Activated B cell treated with CpG ODN at 0.5 μM for 24 hours (primary cell): ENCODE results near the gene ZFYVE21. TPM values are rescaled to one million over a fixed set of nuclear protein-coding genes. Genes with fewer than 3 reads are reported as not detected.

Experiments used
- ATAC-seq: fragments of 200-7000 bp; cut with Tn5 transposase; one replicate; pipeline ENCODE4 v1.10.0; 2021; ENCODE audit warnings: low read depth, mild to moderate bottlenecking, moderate library complexity
- CTCF ChIA-PET: fragments of 350-600 bp; sonication (Branson Sonifier 250); formaldehyde crosslinking; loops from one replicate; lab custom pipeline; 2021; ENCODE audit warnings: antibody characterized with exemption; lab: Charles Lee
- POLR2A ChIA-PET: fragments of 350-600 bp; sonication (Branson Sonifier 250); formaldehyde crosslinking; loops from one replicate; lab custom pipeline; 2021; ENCODE audit warnings: antibody characterized with exemption; lab: Charles Lee
- DNase-seq: peaks from one replicate; pipeline ENCODE4 v3.0.0; 2022
- H3K27ac Mint-ChIP-seq: one replicate; pipeline ENCODE4 v1.8.0; 2020; ENCODE audit warnings: mixed read lengths
- H3K27me3 Mint-ChIP-seq: one replicate; pipeline ENCODE4 v1.8.0; 2021; ENCODE audit warnings: mixed read lengths
- H3K36me3 Mint-ChIP-seq: one replicate; pipeline ENCODE4 v1.8.0; 2021; ENCODE audit warnings: low read depth, mixed read lengths
- H3K4me1 Mint-ChIP-seq: one replicate; pipeline ENCODE4 v1.8.0; 2021; ENCODE audit warnings: mixed read lengths
- H3K4me3 Mint-ChIP-seq: one replicate; pipeline ENCODE4 v1.8.0; 2020; ENCODE audit warnings: mild to moderate bottlenecking, mixed read lengths
- H3K9me3 Mint-ChIP-seq: one replicate; pipeline ENCODE4 v1.8.0; 2020; ENCODE audit warnings: mixed read lengths
- CTCF ChIP-seq: fragments of 200-600 bp; IDR thresholded peaks from one replicate; pipeline ENCODE4 v1.8.0; 2022; ENCODE audit warnings: antibody characterized with exemption, mild to moderate bottlenecking
- intact Hi-C: fragments of 100-400 bp; cut with micrococcal nuclease; formaldehyde crosslinking; loops from one replicate; pipeline ENCODE4 v1.15.1; 2024
- total RNA-seq: library from RNA; stranded (reverse); gene quantifications from 2 replicates; pipeline ENCODE4 v1.2.3, GENCODE V29; 2022

ZFYVE21 gene
- total RNA-seq, 1 donor from 2014 or later = 16.7 TPM

GRCh38 chr14:103692159-103692558 is 23.5 kb upstream of the ZFYVE21 start:
- TF ChIP-seq CTCF = no peak
- no peaks in the 10 kb centered on the region for H3K9me3 Mint-ChIP-seq
- POLR2A ChIA-PET = interaction anchor here (0.8 to 1.7 kb wide), 6 partner anchors 9 to 163 kb away, joined by 3 to 9 read pairs (median 5); partner anchors contain the start of genes BAG5, COA8, XRCC3 and ZFYVE21
- intact Hi-C loops = loop anchor here (5.0 kb wide), 1 partner anchor 65 kb away; the partner anchor contains the start of gene KLC1
- CTCF ChIA-PET = interaction anchor here (1.9 kb wide), 1 partner anchor 12 kb away, joined by 8 read pairs; no protein-coding TSS in a partner anchor
- peak; percentile 53 for ATAC-seq
- H3K4me3 Mint-ChIP-seq = peak overlapping the region; percentile 28
- H3K27ac Mint-ChIP-seq = peak overlapping the region; percentile 87
- H3K27me3 Mint-ChIP-seq = no peaks in the 10 kb centered on the region
- H3K4me1 Mint-ChIP-seq = peaks cover 63% of the 10 kb centered on the region
- H3K36me3 Mint-ChIP-seq = peaks cover 52% of the 10 kb centered on the region
- DNase-seq = no peak

DNA sequence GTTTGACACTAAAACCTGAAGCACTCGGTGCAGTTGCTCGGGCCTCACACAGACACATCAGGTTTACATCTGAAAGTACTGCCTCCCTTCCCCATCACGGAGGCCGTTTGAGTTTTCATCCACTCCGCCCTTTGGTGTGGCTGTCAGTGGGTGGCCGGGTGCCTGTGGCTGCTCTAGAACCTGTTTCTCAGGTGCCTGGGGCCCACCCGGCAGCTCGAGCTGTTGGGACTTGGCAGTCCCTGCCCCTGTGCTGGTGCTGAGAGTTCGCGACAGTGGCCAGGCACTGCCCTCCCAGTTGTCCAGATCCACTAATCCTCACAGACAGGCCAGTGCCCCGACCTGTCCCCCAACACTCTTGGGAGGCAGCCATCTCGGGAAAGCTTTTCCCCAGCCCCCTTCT is 22.7 kb upstream of the ZFYVE21 start:
- intact Hi-C loops = loop anchor here (5.0 kb wide), 1 partner anchor 66 kb away; the partner anchor contains the start of gene KLC1
- Mint-ChIP-seq H3K4me1 (peaks cover 66% of the 10 kb centered on the region), H3K27me3 (no peaks in the 10 kb centered on the region), H3K36me3 (peaks cover 53% of the 10 kb centered on the region), H3K27ac (peak overlapping the region; percentile 50), H3K9me3 (no peaks in the 10 kb centered on the region), H3K4me3 (no peak overlapping the region)
- ChIA-PET POLR2A (interaction anchor here (0.6 to 0.8 kb wide), 2 partner anchors 9 to 163 kb away, joined by 3 read pairs; no protein-coding TSS in a partner anchor), CTCF (interaction anchor here (1.2 kb wide), 1 partner anchor 13 kb away, joined by 3 read pairs; no protein-coding TSS in a partner anchor)
- TF ChIP-seq CTCF = no peak
- DNase-seq = no peak
- no peak for ATAC-seq

DNA sequence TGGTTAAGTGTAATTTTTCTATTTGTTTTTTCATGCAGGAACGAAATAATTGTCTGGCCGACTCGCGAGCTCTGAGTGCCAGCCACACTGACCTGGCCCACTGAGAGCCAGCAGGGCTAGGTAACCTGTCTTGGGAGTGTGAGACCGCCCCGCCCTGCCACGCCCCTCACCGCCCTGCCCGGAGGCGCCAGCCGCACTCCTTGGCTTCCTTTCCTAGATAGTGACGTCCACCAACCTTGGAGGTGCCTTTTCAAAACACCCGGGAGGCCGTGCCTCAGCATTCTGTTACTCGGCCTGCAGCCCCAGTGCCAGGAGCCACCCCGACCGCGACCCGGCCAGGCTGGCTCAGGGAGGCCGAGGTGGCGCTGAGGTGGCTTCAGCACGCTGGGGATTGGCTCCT is 22.1 kb upstream of the ZFYVE21 start:
- Mint-ChIP-seq H3K27me3 (no peaks in the 10 kb centered on the region), H3K27ac (peak overlapping the region; percentile 50), H3K36me3 (peaks cover 52% of the 10 kb centered on the region), H3K4me3 (no peak overlapping the region), H3K4me1 (peaks cover 70% of the 10 kb centered on the region), H3K9me3 (no peaks in the 10 kb centered on the region)
- no peak for ATAC-seq
- CTCF ChIA-PET = interaction anchor here (1.2 kb wide), 1 partner anchor 14 kb away, joined by 3 read pairs; no protein-coding TSS in a partner anchor
- DNase-seq = no peak
- intact Hi-C loops = loop anchor here (5.0 kb wide), 1 partner anchor 66 kb away; the partner anchor contains the start of gene KLC1
- TF ChIP-seq CTCF = no peak
- POLR2A ChIA-PET = interaction anchor here (0.6 kb wide), 1 partner anchor 8 kb away, joined by 3 read pairs; no protein-coding TSS in a partner anchor

GRCh38 chr14:103694572-103695026 is 21.0 kb upstream of the ZFYVE21 start:
- Mint-ChIP-seq H3K27me3 (no peaks in the 10 kb centered on the region), H3K36me3 (peaks cover 46% of the 10 kb centered on the region), H3K27ac (no peak overlapping the region), H3K9me3 (no peaks in the 10 kb centered on the region), H3K4me3 (no peak overlapping the region), H3K4me1 (peaks cover 68% of the 10 kb centered on the region)
- ChIA-PET CTCF (no interaction called here), POLR2A (interaction anchor here (0.7 kb wide), 1 partner anchor 7 kb away, joined by 5 read pairs; no protein-coding TSS in a partner anchor)
- TF ChIP-seq CTCF = no peak
- DNase-seq (no peak), ATAC-seq (no peak)
- intact Hi-C loops = loop anchor here (5.0 kb wide), 1 partner anchor 67 kb away; the partner anchor contains the start of gene KLC1

GRCh38 chr14:103695296-103696069 is 20.1 kb upstream of the ZFYVE21 start:
- Mint-ChIP-seq H3K4me1 (peaks cover 62% of the 10 kb centered on the region), H3K36me3 (peaks cover 46% of the 10 kb centered on the region), H3K27me3 (no peaks in the 10 kb centered on the region), H3K4me3 (no peak overlapping the region), H3K9me3 (no peaks in the 10 kb centered on the region), H3K27ac (no peak overlapping the region)
- ATAC-seq = no peak
- TF ChIP-seq CTCF = no peak
- POLR2A ChIA-PET = no interaction called here
- CTCF ChIA-PET = no interaction called here
- DNase-seq = no peak
- intact Hi-C loops = no loop called here
